ENCODE measurements around the gene ZER1.
A peak's percentile ranks its signal among the peaks of the same experiment; 100 is the strongest.
"Not testable (repeated sequence)": the region's sequence is repeated elsewhere in the genome, so short reads cannot be mapped to it uniquely, and the experiment has no call there.

Gene ZER1

GRCh38 chr9:128771745-128772519 is at the start of gene ZER1:
Gene ZER1, minus strand, starts transcription at chr9:128771927. Its CDS starts 16,362 bp downstream, at chr9:128755565.
- DNase-seq: peak; percentile 91

GRCh38 chr9:128820665-128821583 is 49.2 kb upstream of the ZER1 start:
- DNase-seq: no peak

GRCh38 chr9:128819716-128820664 is 48.3 kb upstream of the ZER1 start:
- DNase-seq: no peak

- peak; percentile 41 for DNase-seq
Observed at GRCh38 chr9:128818839-128819715, 47.4 kb upstream of the ZER1 start.

- peak; percentile 96 for DNase-seq
Observed at GRCh38 chr9:128818099-128818838, 46.5 kb upstream of the ZER1 start, which contains the start of gene ENDOG. Gene ENDOG, plus strand, starts transcription at chr9:128818500. Its CDS starts 185 bp downstream, at chr9:128818685.

- DNase-seq: no peak
Observed at GRCh38 chr9:128810873-128811272, 39.1 kb upstream of the ZER1 start.

- no peak for DNase-seq
Observed at GRCh38 chr9:128809831-128810230, 38.1 kb upstream of the ZER1 start.

GRCh38 chr9:128809036-128809599 is 37.4 kb upstream of the ZER1 start:
- DNase-seq: no peak

- no peak for DNase-seq
Observed at GRCh38 chr9:128808543-128808942, 36.8 kb upstream of the ZER1 start.

GRCh38 chr9:128807827-128808226 is 36.1 kb upstream of the ZER1 start:
- DNase-seq: no peak

- no peak for DNase-seq
Observed at GRCh38 chr9:128805661-128806060, 33.9 kb upstream of the ZER1 start.

GRCh38 chr9:128802482-128802881 is 30.8 kb upstream of the ZER1 start:
- no peak for DNase-seq

GRCh38 chr9:128800061-128800460 is 28.3 kb upstream of the ZER1 start:
- no peak for DNase-seq

GRCh38 chr9:128798896-128799295 is 27.2 kb upstream of the ZER1 start:
- no peak for DNase-seq

GRCh38 chr9:128794961-128795360 is 23.2 kb upstream of the ZER1 start:
- DNase-seq: not testable (repeated sequence)

- no peak for DNase-seq
Observed at GRCh38 chr9:128792978-128793686, 21.4 kb upstream of the ZER1 start.

GRCh38 chr9:128792134-128792533 is 20.4 kb upstream of the ZER1 start:
- no peak for DNase-seq

GRCh38 chr9:128790536-128790935 is 18.8 kb upstream of the ZER1 start:
- no peak for DNase-seq

GRCh38 chr9:128788445-128788844 is 16.7 kb upstream of the ZER1 start:
- DNase-seq: no peak

GRCh38 chr9:128787659-128788058 is 15.9 kb upstream of the ZER1 start:
- DNase-seq: no peak
